Panc1 (cell line): Measurements from ENCODE around the gene SECISBP2. TPM values are rescaled to one million over a fixed set of nuclear protein-coding genes. Genes with fewer than 3 reads are reported as not detected.

Experiments used
- ATAC-seq: fragments of 200-7000 bp; cut with Tn5 transposase; 2 replicates; pipeline ENCODE4 v1.9.1; 2020; ENCODE audit warnings: mild to moderate bottlenecking, moderate library complexity
- BruUV-seq: library from RNA; stranded (reverse); fragments of 400-500 nt; replicated peaks from 2 replicates; lab custom pipeline; 2021; lab: Mats Ljungman, UMichigan
- CTCF ChIA-PET: fragments of 300-600 bp; sonication (Branson Sonifier 250); formaldehyde crosslinking; loops from one replicate; lab custom pipeline; 2022; ENCODE audit warnings: antibody characterized with exemption; lab: Charles Lee
- POLR2A ChIA-PET: fragments of 300-600 bp; sonication (Branson Sonifier 250); formaldehyde crosslinking; loops from one replicate; lab custom pipeline; 2022; ENCODE audit warnings: antibody characterized with exemption; lab: Charles Lee
- DNase-seq: peaks from one replicate; pipeline ENCODE4 v3.0.0-alpha.2; 2010; ENCODE audit warnings: low read depth, low spot score
- H3K27ac ChIP-seq: 2 replicates; pipeline ENCODE4 v1.5.1; 2011; ENCODE audit warnings: mild to moderate bottlenecking, low read length, inconsistent platforms
- H3K27me3 ChIP-seq: fragments of 200-500 bp; sonication (Bioruptor generic); 2 replicates; pipeline ENCODE4 v1.6.0; 2014; ENCODE audit warnings: low read length, inconsistent platforms; ENCODE audit not compliant: control insufficient read depth, insufficient read depth
- H3K36me3 ChIP-seq: fragments of 200-500 bp; sonication (Bioruptor generic); 2 replicates; pipeline ENCODE4 v1.5.1; 2014; ENCODE audit warnings: inconsistent platforms, mild to moderate bottlenecking, low read length, moderate library complexity; ENCODE audit not compliant: control insufficient read depth, insufficient read depth
- H3K4me1 ChIP-seq: 2 replicates; pipeline ENCODE4 v1.5.1; 2011; ENCODE audit warnings: inconsistent platforms, mild to moderate bottlenecking, low read length, moderate library complexity; ENCODE audit not compliant: control insufficient read depth, insufficient read depth
- H3K4me3 ChIP-seq, 2 experiments: 2 replicates each; pipeline ENCODE4 v1.5.1; 2011 to 2012; ENCODE audit warnings: low read depth in 2 of 2, low read length in 2 of 2, mild to moderate bottlenecking in 2 of 2, inconsistent platforms in 1 of 2, moderate library complexity in 1 of 2
- H3K9me3 ChIP-seq: fragments of 200-500 bp; sonication (Bioruptor generic); 2 replicates; pipeline ENCODE4 v1.5.1; 2014; ENCODE audit warnings: low read depth, mild to moderate bottlenecking, inconsistent platforms, low read length, moderate library complexity; ENCODE audit not compliant: control insufficient read depth, insufficient read depth
- CTCF ChIP-seq: fragments of 450-650 bp; IDR thresholded peaks from 2 replicates; pipeline ENCODE4 v1.5.1; 2017; ENCODE audit warnings: mild to moderate bottlenecking
- POLR2AphosphoS5 ChIP-seq: IDR thresholded peaks from 2 replicates; pipeline ENCODE4 v1.6.1; 2012; ENCODE audit warnings: mild to moderate bottlenecking, low read depth, low read length, moderate library complexity
- SIN3A ChIP-seq: IDR thresholded peaks from 2 replicates; pipeline ENCODE4 v1.6.1; 2012; ENCODE audit warnings: low read depth, mild to moderate bottlenecking, low read length, moderate library complexity, borderline replicate concordance; ENCODE audit not compliant: insufficient read depth
- TCF7L2 ChIP-seq: IDR thresholded peaks from 2 replicates; pipeline ENCODE4 v1.6.1; 2011; ENCODE audit warnings: mild to moderate bottlenecking, low read depth, low read length, inconsistent platforms
- in situ Hi-C: cut with HindIII; loops from 2 replicates; pipeline ENCODE4 v1.10.0; 2016; ENCODE audit warnings: low sequenced_read_pairs, low pct_unique_long_range_greater_than_20kb
- intact Hi-C: fragments of 100-400 bp; cut with micrococcal nuclease; formaldehyde crosslinking; loops from one replicate; pipeline ENCODE4 v1.10.0; 2022; ENCODE audit not compliant: unreplicated experiment
- total RNA-seq: library from RNA; stranded (reverse); gene quantifications from one replicate; pipeline ENCODE4 v1.2.1, GENCODE V29; 2021; ENCODE audit not compliant: unreplicated experiment
- TF ChIP-seq, protein P1 (sequence below), 2 experiments: IDR thresholded peaks; 2 replicates each; pipeline ENCODE4 v1.6.1; 2011 to 2012; ENCODE audit warnings: low read depth in 2 of 2, control low read depth in 1 of 2, low read length in 1 of 2, mild to moderate bottlenecking in 1 of 2, moderate library complexity in 1 of 2; ENCODE audit not compliant: insufficient read depth in 1 of 2

Gene SECISBP2
- total RNA-seq, 1 experiment from 2014 or later, result 17.7 TPM

- no peak overlapping the region for H3K27ac ChIP-seq
- no peak overlapping the region for H3K4me3 ChIP-seq
- DNase-seq (no peak), ATAC-seq (no peak)
- BruUV-seq, result no TSS peak
- in situ Hi-C loops, result no loop called here
- H3K9me3 ChIP-seq, result no peaks in the 10 kb centered on the region
- ChIA-PET POLR2A (no interaction called here), CTCF (no interaction called here)
- H3K36me3 ChIP-seq, result no peaks in the 10 kb centered on the region
- H3K4me1 ChIP-seq, result no peaks in the 10 kb centered on the region
- no peak for TF ChIP-seq POLR2AphosphoS5
- no peak for TF ChIP-seq SIN3A
- TF ChIP-seq TCF7L2, result no peak
- no peak for TF ChIP-seq CTCF
- TF ChIP-seq, protein P1, sequence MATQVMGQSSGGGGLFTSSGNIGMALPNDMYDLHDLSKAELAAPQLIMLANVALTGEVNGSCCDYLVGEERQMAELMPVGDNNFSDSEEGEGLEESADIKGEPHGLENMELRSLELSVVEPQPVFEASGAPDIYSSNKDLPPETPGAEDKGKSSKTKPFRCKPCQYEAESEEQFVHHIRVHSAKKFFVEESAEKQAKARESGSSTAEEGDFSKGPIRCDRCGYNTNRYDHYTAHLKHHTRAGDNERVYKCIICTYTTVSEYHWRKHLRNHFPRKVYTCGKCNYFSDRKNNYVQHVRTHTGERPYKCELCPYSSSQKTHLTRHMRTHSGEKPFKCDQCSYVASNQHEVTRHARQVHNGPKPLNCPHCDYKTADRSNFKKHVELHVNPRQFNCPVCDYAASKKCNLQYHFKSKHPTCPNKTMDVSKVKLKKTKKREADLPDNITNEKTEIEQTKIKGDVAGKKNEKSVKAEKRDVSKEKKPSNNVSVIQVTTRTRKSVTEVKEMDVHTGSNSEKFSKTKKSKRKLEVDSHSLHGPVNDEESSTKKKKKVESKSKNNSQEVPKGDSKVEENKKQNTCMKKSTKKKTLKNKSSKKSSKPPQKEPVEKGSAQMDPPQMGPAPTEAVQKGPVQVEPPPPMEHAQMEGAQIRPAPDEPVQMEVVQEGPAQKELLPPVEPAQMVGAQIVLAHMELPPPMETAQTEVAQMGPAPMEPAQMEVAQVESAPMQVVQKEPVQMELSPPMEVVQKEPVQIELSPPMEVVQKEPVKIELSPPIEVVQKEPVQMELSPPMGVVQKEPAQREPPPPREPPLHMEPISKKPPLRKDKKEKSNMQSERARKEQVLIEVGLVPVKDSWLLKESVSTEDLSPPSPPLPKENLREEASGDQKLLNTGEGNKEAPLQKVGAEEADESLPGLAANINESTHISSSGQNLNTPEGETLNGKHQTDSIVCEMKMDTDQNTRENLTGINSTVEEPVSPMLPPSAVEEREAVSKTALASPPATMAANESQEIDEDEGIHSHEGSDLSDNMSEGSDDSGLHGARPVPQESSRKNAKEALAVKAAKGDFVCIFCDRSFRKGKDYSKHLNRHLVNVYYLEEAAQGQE (IDR thresholded peaks at IDR 0.05; ENCODE audit: insufficient read depth in 1 of 2, low read depth in 2 of 2, low read length in 1 of 2), result no peak
- intact Hi-C loops, result loop anchor here (10.0 kb wide), 1 partner anchor 171 kb away; no protein-coding TSS in a partner anchor
- no peaks in the 10 kb centered on the region for H3K27me3 ChIP-seq
These were observed 55.9 kb downstream of the SECISBP2 start for GRCh38 chr9:89374176-89374575.

- no peak for DNase-seq
- POLR2A ChIA-PET, result no interaction called here
- TF ChIP-seq CTCF (no peak), TCF7L2 (no peak), SIN3A (no peak), POLR2AphosphoS5 (no peak)
- TF ChIP-seq, protein P1 (IDR thresholded peaks at IDR 0.05; ENCODE audit: insufficient read depth in 1 of 2, low read depth in 2 of 2, low read length in 1 of 2), result no peak
- intact Hi-C loops (loop anchor here (10.0 kb wide), 1 partner anchor 170 kb away; no protein-coding TSS in a partner anchor), in situ Hi-C loops (no loop called here)
- CTCF ChIA-PET, result interaction anchor here (1.0 kb wide), 1 partner anchor 174 kb away, joined by 3 read pairs; no protein-coding TSS in a partner anchor
- BruUV-seq, result no TSS peak
- H3K36me3 ChIP-seq, result no peaks in the 10 kb centered on the region
- H3K27ac ChIP-seq, result no peak overlapping the region
- H3K4me3 ChIP-seq, result no peak overlapping the region
- H3K9me3 ChIP-seq, result no peaks in the 10 kb centered on the region
- H3K27me3 ChIP-seq, result no peaks in the 10 kb centered on the region
- no peak for ATAC-seq
- no peaks in the 10 kb centered on the region for H3K4me1 ChIP-seq
These were observed 57.0 kb downstream of the SECISBP2 start for GRCh38 chr9:89375191-89375760.
